Stomach (tissue), 9 donors: Measurements from ENCODE around the gene OPN5. TPM values are rescaled to one million over a fixed set of nuclear protein-coding genes. Genes with fewer than 3 reads are reported as not detected.

Experiments
- DNase-seq, 2 donors: peaks; one replicate each; pipeline versions ENCODE4 v3.0.0 to v3.0.0-alpha.2; 2013 to 2019
- H3K27ac ChIP-seq, 5 donors: fragments of 200-600 bp in 4 of 5; sonication (generic) in 4 of 5; one replicate each; pipeline ENCODE4 v1.5.1; 2013 to 2019; ENCODE audit warnings: mild to moderate bottlenecking in 1 of 5, moderate library complexity in 1 of 5
- H3K27me3 ChIP-seq, 3 donors: fragments of 200-600 bp; sonication (generic); one replicate each; pipeline ENCODE4 v1.5.1; 2017 to 2019; ENCODE audit warnings: mixed run types in 1 of 3
- H3K36me3 ChIP-seq, 4 donors: fragments of 200-600 bp; sonication (generic); 1 replicate in 3 of 4; 2 replicates in 1 of 4; pipeline ENCODE4 v1.5.1; 2016 to 2019
- H3K4me1 ChIP-seq, 4 donors: fragments of 200-600 bp; sonication (generic); one replicate each; pipeline ENCODE4 v1.5.1; 2016 to 2019
- H3K4me3 ChIP-seq, 4 donors: fragments of 200-600 bp; sonication (generic) in 3 of 4; one replicate each; pipeline ENCODE4 v1.5.1; 2016 to 2019; ENCODE audit warnings: mild to moderate bottlenecking in 1 of 4
- H3K9me3 ChIP-seq, 4 donors: fragments of 200-600 bp; sonication (generic); one replicate each; pipeline ENCODE4 v1.5.1; 2016 to 2019
- CTCF ChIP-seq, 7 experiments: fragments of 450-650 bp in 4 of 7; fragments of 200-600 bp in 3 of 7; sonication (generic) in 3 of 7; IDR thresholded peaks; one replicate each; pipeline ENCODE4 v1.5.1; 2016 to 2019; ENCODE audit warnings: antibody characterized with exemption in 7 of 7, control low read depth in 2 of 7, mild to moderate bottlenecking in 1 of 7
- EP300 ChIP-seq: sonication (generic); formaldehyde crosslinking; IDR thresholded peaks from one replicate; pipeline ENCODE4 v1.6.1; 2017; ENCODE audit warnings: antibody characterized with exemption
- POLR2A ChIP-seq, 4 donors: fragments of 450-650 bp; IDR thresholded peaks; one replicate each; pipeline ENCODE4 v1.6.1; 2016; ENCODE audit warnings: antibody characterized with exemption in 4 of 4, control low read depth in 2 of 4, mild to moderate bottlenecking in 1 of 4, moderate library complexity in 1 of 4
- POLR2AphosphoS5 ChIP-seq, 3 donors: sonication (generic); formaldehyde crosslinking; IDR thresholded peaks; one replicate each; pipeline ENCODE4 v1.6.1; 2016; ENCODE audit warnings: antibody characterized with exemption in 3 of 3
- WGBS, 5 donors: extraction: QIAGEN DNeasy Blood & Tissue Kit in 3 of 5; methylation state at CpG; one replicate each; pipeline versions ENCODE4 v1.1.5 to v1.1.7; 2013 to 2018; 5-methylcytosine and 5-hydroxymethylcytosine counted together
- intact Hi-C: fragments of 100-400 bp; cut with DNase I; formaldehyde crosslinking; loops from one replicate; pipeline ENCODE4 v1.15.1; 2023; ENCODE audit warnings: low total_unique reads
- polyA plus RNA-seq, 3 donors: library from polyadenylated mRNA; stranded (reverse); fragments of 200-250 nt; gene quantifications; one replicate each; pipeline ENCODE4 v1.2.3, GENCODE V29; 2013
- total RNA-seq, 5 donors: library from RNA; depleted of rRNA; stranded (reverse); fragments of >200 nt; gene quantifications; one replicate each; pipeline versions ENCODE4 v1.1.0 to v1.2.3, GENCODE V29; 2014 to 2016
- donor health status: healthy with polysubstance abuse.
- donor health status: Bipolar disorder and iron deficiency.
- donor health status: healthy.

OPN5 gene
- total and polyA plus RNA-seq, 8 donors = 0.19 TPM; not detected in 7

- 30 to 56% (median 50%) methylated on average over 1 of the region's 1 CpG for WGBS, 5 donors
- Histone ChIP-seq H3K27ac (no peak overlapping the region), H3K36me3 (no peaks in the 10 kb centered on the region), H3K4me1 (no peaks in the 10 kb centered on the region), H3K4me3 (no peak overlapping the region), H3K27me3 (no peaks in the 10 kb centered on the region), H3K9me3 (no peaks in the 10 kb centered on the region)
- no peak for TF ChIP-seq CTCF (IDR thresholded peaks at IDR 0.05)
- TF ChIP-seq POLR2A (IDR thresholded peaks at IDR 0.05) = no peak
- no peak for TF ChIP-seq EP300
- TF ChIP-seq POLR2AphosphoS5 (IDR thresholded peaks at IDR 0.05) = no peak
- no peak for DNase-seq
- intact Hi-C loops = no loop called here
These were observed 32.1 kb upstream of the OPN5 start for GRCh38 chr6:47749757-47750156.

DNA sequence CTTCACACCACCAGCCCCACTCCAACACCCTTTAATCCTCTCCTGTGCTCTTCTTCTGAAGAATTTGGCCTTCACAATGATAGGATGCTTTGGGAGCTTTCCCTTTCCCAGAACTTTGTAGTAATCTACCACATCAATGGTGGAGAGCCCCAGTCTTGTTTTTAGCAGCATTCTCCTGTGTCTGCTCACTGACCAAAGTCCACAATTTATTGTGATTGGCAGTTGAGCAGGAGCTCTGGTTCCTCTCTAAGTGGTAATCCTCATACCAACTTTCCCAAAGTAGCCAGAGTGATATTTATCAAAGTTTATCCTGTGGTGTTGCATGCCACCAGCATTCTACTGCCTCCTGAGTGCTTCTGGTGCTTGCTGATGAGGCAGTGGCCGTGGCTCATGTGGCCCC is 29.0 kb upstream of the OPN5 start:
- no peak overlapping the region for H3K4me3 ChIP-seq
- H3K27me3 ChIP-seq = no peaks in the 10 kb centered on the region
- no peaks in the 10 kb centered on the region for H3K36me3 ChIP-seq
- intact Hi-C loops = no loop called here
- H3K27ac ChIP-seq = no peak overlapping the region
- no peak for DNase-seq
- H3K9me3 ChIP-seq = no peaks in the 10 kb centered on the region
- WGBS, 5 donors = 50 to 77% (median 69%) methylated on average over 1 of the region's 1 CpG
- H3K4me1 ChIP-seq = no peaks in the 10 kb centered on the region
- TF ChIP-seq EP300 = no peak
- no peak for TF ChIP-seq CTCF (IDR thresholded peaks at IDR 0.05)
- no peak for TF ChIP-seq POLR2AphosphoS5 (IDR thresholded peaks at IDR 0.05)

- WGBS, 5 donors = 36 to 52% (median 41%) methylated on average over 1 of the region's 1 CpG
- Histone ChIP-seq H3K27me3 (no peaks in the 10 kb centered on the region), H3K9me3 (no peaks in the 10 kb centered on the region), H3K36me3 (no peaks in the 10 kb centered on the region), H3K4me3 (no peak overlapping the region), H3K27ac (no peak overlapping the region), H3K4me1 (no peaks in the 10 kb centered on the region)
- DNase-seq = no peak
- TF ChIP-seq CTCF (IDR thresholded peaks at IDR 0.05) = no peak
- no peak for TF ChIP-seq EP300
- no peak for TF ChIP-seq POLR2AphosphoS5 (IDR thresholded peaks at IDR 0.05)
- intact Hi-C loops = no loop called here
These were observed 22.5 kb upstream of the OPN5 start for GRCh38 chr6:47759364-47759763.

GRCh38 chr6:47762502-47762901 is 19.3 kb upstream of the OPN5 start:
- Histone ChIP-seq H3K9me3 (peaks cover 0 to 7% (median 0%) of the 10 kb centered on the region in 4 donors), H3K36me3 (no peaks in the 10 kb centered on the region), H3K27ac (no peak overlapping the region), H3K4me3 (no peak overlapping the region), H3K4me1 (no peaks in the 10 kb centered on the region), H3K27me3 (no peaks in the 10 kb centered on the region)
- DNase-seq = no peak
- intact Hi-C loops = no loop called here
- WGBS, 5 donors = 81 to 88% (median 87%) methylated on average over 3 of the region's 3 CpGs
- no peak for TF ChIP-seq EP300
- no peak for TF ChIP-seq POLR2A (IDR thresholded peaks at IDR 0.05)
- no peak for TF ChIP-seq CTCF (IDR thresholded peaks at IDR 0.05)
- no peak for TF ChIP-seq POLR2AphosphoS5 (IDR thresholded peaks at IDR 0.05)
